HepG2 (cell line): ENCODE measurements around the gene SMPD2.

Source experiments
- DMAP1 ChIP-seq: IDR thresholded peaks from 2 replicates; pipeline ENCODE4 v1.6.1; 2016
- MXI1 ChIP-seq: IDR thresholded peaks from 3 replicates; pipeline ENCODE4 v1.6.1; 2012; ENCODE audit warnings: low read depth, low read length, inconsistent platforms, borderline replicate concordance
- TF ChIP-seq, protein P1 (sequence below), 2 experiments: sonication (generic) in 1 of 2; formaldehyde crosslinking in 1 of 2; IDR thresholded peaks; 2 replicates each; pipeline versions ENCODE4 v1.5.1 to v1.6.1; 2011 to 2020; ENCODE audit warnings: borderline replicate concordance in 1 of 2, low read depth in 1 of 2, low read length in 1 of 2, mild to moderate bottlenecking in 1 of 2, missing genetic modification reagents in 1 of 2, moderate library complexity in 1 of 2

DNA sequence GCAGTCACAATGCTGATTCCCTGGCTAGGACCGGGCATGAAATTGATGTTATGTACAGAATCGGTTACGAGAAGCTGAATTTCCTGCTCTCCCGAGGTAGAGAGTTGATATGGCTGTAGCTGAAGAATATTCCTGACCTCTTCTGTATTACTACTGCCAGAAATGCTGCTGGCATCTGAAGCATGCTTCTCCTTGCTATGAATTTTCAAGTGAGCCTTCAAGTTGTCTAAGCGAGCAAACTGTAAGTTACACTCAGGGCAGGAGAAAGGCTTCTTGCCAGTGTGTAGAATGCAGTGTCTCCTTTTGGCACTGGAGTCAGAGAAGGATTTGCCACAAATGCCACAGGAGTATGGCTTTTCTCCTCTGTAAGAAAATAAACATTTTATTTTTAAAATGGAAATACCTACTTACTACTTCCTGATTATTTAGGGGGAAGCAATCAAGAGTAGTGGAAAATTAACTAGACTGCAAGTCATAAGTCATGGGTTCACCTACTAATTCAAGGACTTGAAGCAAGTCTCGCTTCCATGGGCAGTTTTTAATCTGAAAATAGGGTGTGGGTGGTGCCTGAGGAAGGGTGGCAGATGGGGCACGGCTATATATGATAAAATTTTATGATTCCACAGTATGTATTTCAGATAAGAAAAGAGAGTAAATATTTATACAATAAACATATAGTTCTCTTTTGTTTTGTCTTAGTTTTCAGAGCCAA lies 25.8 kb downstream of the SMPD2 start:
- TF ChIP-seq MXI1 (no peak), DMAP1 (CRISPR knock-in tag) (no peak)
- TF ChIP-seq, protein P1, sequence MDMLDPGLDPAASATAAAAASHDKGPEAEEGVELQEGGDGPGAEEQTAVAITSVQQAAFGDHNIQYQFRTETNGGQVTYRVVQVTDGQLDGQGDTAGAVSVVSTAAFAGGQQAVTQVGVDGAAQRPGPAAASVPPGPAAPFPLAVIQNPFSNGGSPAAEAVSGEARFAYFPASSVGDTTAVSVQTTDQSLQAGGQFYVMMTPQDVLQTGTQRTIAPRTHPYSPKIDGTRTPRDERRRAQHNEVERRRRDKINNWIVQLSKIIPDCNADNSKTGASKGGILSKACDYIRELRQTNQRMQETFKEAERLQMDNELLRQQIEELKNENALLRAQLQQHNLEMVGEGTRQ (IDR thresholded peaks at IDR 0.05; ENCODE audit: low read depth, low read length), result no peak
- TF ChIP-seq, protein P1 (CRISPR knock-in tag; IDR thresholded peaks at IDR 0.05; ENCODE audit: borderline replicate concordance), result no peak
